ENCODE measurements around the gene LRMDA.

The LRMDA gene

GRCh38 chr10:76024460-76025123, 593.2 kb downstream of the LRMDA start:
- Histone ChIP-seq H2AFZ (ENCODE audit: low read depth, low read length) (no peak overlapping the region), H3K27me3 (ENCODE audit: insufficient read depth, low read length) (no peaks in the 10 kb centered on the region), H3K36me3 (ENCODE audit: insufficient read depth, low read length) (no peaks in the 10 kb centered on the region), H3K4me3 (ENCODE audit: low read length) (no peak overlapping the region), H3K4me1 (ENCODE audit: insufficient read depth, low read length) (no peaks in the 10 kb centered on the region), H3K9me3 (ENCODE audit: low read length) (no peaks in the 10 kb centered on the region)

GRCh38 chr10:76025124-76025477, 593.7 kb downstream of the LRMDA start:
- no peaks in the 10 kb centered on the region for H3K4me1 ChIP-seq (ENCODE audit: insufficient read depth, low read length)
- H3K9me3 ChIP-seq (ENCODE audit: low read length): no peaks in the 10 kb centered on the region
- H2AFZ ChIP-seq (ENCODE audit: low read depth, low read length): no peak overlapping the region
- H3K36me3 ChIP-seq (ENCODE audit: insufficient read depth, low read length): no peaks in the 10 kb centered on the region
- no peaks in the 10 kb centered on the region for H3K27me3 ChIP-seq (ENCODE audit: insufficient read depth, low read length)
- no peak overlapping the region for H3K4me3 ChIP-seq (ENCODE audit: low read length)

- no peak overlapping the region for H3K4me3 ChIP-seq (ENCODE audit: low read length)
- no peak overlapping the region for H2AFZ ChIP-seq (ENCODE audit: low read depth, low read length)
- no peaks in the 10 kb centered on the region for H3K9me3 ChIP-seq (ENCODE audit: low read length)
- no peaks in the 10 kb centered on the region for H3K36me3 ChIP-seq (ENCODE audit: insufficient read depth, low read length)
- H3K27me3 ChIP-seq (ENCODE audit: insufficient read depth, low read length): no peaks in the 10 kb centered on the region
- no peaks in the 10 kb centered on the region for H3K4me1 ChIP-seq (ENCODE audit: insufficient read depth, low read length)
Observed at GRCh38 chr10:76026176-76026771, 594.9 kb downstream of the LRMDA start.

DNA sequence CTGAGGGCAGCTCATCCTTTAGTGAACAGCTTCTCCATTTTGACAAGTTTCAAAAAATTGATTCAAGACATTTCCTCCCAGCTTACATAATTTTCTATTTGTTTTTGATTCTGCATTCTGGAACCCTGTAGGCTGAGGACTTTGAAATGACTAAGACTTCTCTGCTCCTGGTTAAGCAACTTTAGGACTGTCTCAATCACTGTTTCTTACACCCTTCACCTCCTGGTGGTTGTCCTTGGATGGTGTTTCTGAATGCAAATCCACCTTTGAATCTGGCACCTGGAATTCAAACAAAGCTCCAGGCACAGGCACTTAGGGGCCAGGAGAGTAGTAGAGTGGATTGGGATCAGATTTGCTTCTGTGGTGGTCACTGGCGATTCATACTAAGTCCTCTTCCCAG, 595.5 kb downstream of the LRMDA start:
- H3K36me3 ChIP-seq (ENCODE audit: insufficient read depth, low read length): no peaks in the 10 kb centered on the region
- peaks cover 3% of the 10 kb centered on the region for H3K27me3 ChIP-seq (ENCODE audit: insufficient read depth, low read length)
- no peaks in the 10 kb centered on the region for H3K4me1 ChIP-seq (ENCODE audit: insufficient read depth, low read length)
- no peaks in the 10 kb centered on the region for H3K9me3 ChIP-seq (ENCODE audit: low read length)
- H2AFZ ChIP-seq (ENCODE audit: low read depth, low read length): no peak overlapping the region
- H3K4me3 ChIP-seq (ENCODE audit: low read length): no peak overlapping the region

DNA sequence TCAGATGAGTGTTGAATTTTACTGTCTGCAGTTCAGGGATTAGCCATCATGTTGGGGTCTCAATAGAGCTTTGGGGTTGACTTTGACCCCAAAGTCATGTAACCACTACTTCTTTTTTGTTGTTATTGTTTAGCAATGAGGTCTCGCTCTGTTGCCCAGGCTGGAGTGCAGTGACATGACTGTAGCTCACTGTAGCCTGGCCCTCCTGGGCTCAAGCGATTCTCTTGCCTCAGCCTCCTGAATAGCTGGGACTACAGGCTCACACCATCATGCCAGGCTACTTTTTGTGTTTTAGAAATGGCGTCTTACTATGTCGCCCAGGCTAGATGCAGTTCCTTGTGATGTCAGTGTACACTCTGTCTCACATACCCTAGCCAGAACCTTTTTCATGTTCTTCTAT, 598.4 kb downstream of the LRMDA start:
- H3K9me3 ChIP-seq (ENCODE audit: low read length): no peaks in the 10 kb centered on the region
- no peaks in the 10 kb centered on the region for H3K36me3 ChIP-seq (ENCODE audit: insufficient read depth, low read length)
- H2AFZ ChIP-seq (ENCODE audit: low read depth, low read length): no peak overlapping the region
- peaks cover 3% of the 10 kb centered on the region for H3K27me3 ChIP-seq (ENCODE audit: insufficient read depth, low read length)
- H3K4me1 ChIP-seq (ENCODE audit: insufficient read depth, low read length): peaks cover 17% of the 10 kb centered on the region
- H3K4me3 ChIP-seq (ENCODE audit: low read length): no peak overlapping the region

DNA sequence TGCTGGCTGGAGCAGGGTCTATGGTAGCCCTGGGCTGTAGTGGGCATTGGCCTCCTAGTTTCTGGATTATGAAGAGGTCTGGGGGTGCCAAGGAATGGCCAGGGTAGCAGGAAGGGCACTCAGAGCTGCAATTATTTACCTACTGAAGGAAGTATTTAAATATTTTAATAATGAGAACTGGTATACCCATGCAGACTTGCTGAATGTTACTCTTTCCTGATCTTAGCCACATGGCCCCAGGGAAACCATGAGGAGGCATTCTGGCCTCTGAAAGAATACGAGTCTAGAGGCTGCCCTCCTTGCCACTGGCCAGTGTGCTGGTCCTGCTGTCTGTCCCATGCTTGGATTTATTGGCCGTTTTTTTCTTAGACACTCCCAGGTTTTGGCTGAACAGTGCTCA, 599.7 kb downstream of the LRMDA start:
- Histone ChIP-seq H2AFZ (ENCODE audit: low read depth, low read length) (no peak overlapping the region), H3K9me3 (ENCODE audit: low read length) (no peaks in the 10 kb centered on the region), H3K4me3 (ENCODE audit: low read length) (no peak overlapping the region)

DNA sequence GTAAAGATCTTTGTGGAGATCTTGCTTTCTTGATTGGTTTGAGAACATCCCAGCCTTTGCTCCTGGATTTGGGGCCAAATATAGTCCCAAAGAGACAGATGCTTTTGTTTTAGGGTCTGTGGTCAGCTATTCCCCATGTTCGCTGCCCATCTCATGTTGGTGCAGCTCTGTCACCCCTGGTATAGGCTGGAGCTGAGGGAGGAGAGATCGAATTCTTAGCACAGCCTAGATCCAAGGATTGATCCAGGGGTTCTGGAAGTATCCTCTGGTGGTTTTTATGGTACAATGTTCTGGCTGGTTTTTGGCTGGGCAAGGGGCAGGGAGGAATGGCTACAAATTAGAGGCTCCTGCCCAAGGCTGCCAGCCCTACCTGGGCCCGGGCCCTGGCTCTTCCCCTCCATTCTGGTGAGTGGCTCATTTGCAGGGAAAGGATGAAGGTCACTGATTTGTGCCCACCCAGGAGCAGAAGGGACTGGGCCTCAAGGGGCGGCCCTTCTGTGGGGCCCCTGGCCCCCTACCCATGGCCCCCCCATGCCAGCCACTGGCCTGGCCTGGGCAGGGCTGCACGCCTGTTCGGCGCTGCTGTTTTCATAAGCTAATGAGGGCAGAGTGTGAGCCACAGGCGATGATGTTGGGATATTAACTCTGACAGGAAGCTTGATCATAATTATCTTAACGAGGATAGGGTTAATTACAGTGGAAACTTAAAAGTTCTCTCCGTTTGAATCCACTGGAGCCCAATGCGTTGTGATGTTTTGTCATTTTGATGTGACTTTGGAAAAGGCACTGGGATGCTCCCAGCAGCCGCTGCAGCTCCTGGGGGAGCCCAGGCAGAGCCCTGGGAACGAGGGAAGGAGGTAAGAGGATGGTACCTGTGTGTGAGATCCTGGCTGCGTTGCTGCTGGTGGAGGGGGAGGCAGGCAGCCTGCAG, 600.6 kb downstream of the LRMDA start:
- H3K4me1 ChIP-seq (ENCODE audit: insufficient read depth, low read length): peaks cover 28% of the 10 kb centered on the region
- no peaks in the 10 kb centered on the region for H3K9me3 ChIP-seq (ENCODE audit: low read length)
- no peak overlapping the region for H3K4me3 ChIP-seq (ENCODE audit: low read length)
- H3K27me3 ChIP-seq (ENCODE audit: insufficient read depth, low read length): peaks cover 3% of the 10 kb centered on the region
- H2AFZ ChIP-seq (ENCODE audit: low read depth, low read length): no peak overlapping the region
- H3K36me3 ChIP-seq (ENCODE audit: insufficient read depth, low read length): no peaks in the 10 kb centered on the region

More for the DNA sequence above, 599.7 kb downstream of the LRMDA start:
- H3K36me3 ChIP-seq (ENCODE audit: insufficient read depth, low read length): no peaks in the 10 kb centered on the region
- peaks cover 28% of the 10 kb centered on the region for H3K4me1 ChIP-seq (ENCODE audit: insufficient read depth, low read length)
- peaks cover 3% of the 10 kb centered on the region for H3K27me3 ChIP-seq (ENCODE audit: insufficient read depth, low read length)

GRCh38 chr10:76032700-76033039, 601.2 kb downstream of the LRMDA start:
- peaks cover 3% of the 10 kb centered on the region for H3K27me3 ChIP-seq (ENCODE audit: insufficient read depth, low read length)
- H3K4me3 ChIP-seq (ENCODE audit: low read length): no peak overlapping the region
- no peaks in the 10 kb centered on the region for H3K36me3 ChIP-seq (ENCODE audit: insufficient read depth, low read length)
- no peaks in the 10 kb centered on the region for H3K9me3 ChIP-seq (ENCODE audit: low read length)
- no peak overlapping the region for H2AFZ ChIP-seq (ENCODE audit: low read depth, low read length)
- peaks cover 28% of the 10 kb centered on the region for H3K4me1 ChIP-seq (ENCODE audit: insufficient read depth, low read length)

GRCh38 chr10:76033457-76034196, 602.2 kb downstream of the LRMDA start:
- peaks cover 3% of the 10 kb centered on the region for H3K27me3 ChIP-seq (ENCODE audit: insufficient read depth, low read length)
- H3K4me1 ChIP-seq (ENCODE audit: insufficient read depth, low read length): peaks cover 28% of the 10 kb centered on the region
- no peaks in the 10 kb centered on the region for H3K9me3 ChIP-seq (ENCODE audit: low read length)
- H2AFZ ChIP-seq (ENCODE audit: low read depth, low read length): no peak overlapping the region
- no peak overlapping the region for H3K4me3 ChIP-seq (ENCODE audit: low read length)
- H3K36me3 ChIP-seq (ENCODE audit: insufficient read depth, low read length): no peaks in the 10 kb centered on the region

- Histone ChIP-seq H3K4me3 (ENCODE audit: low read length) (no peak overlapping the region), H3K4me1 (ENCODE audit: insufficient read depth, low read length) (peaks cover 28% of the 10 kb centered on the region), H3K9me3 (ENCODE audit: low read length) (no peaks in the 10 kb centered on the region), H3K27me3 (ENCODE audit: insufficient read depth, low read length) (peaks cover 3% of the 10 kb centered on the region), H2AFZ (ENCODE audit: low read depth, low read length) (no peak overlapping the region), H3K36me3 (ENCODE audit: insufficient read depth, low read length) (no peaks in the 10 kb centered on the region)
Observed at GRCh38 chr10:76034353-76035205, 603.2 kb downstream of the LRMDA start.

GRCh38 chr10:76035206-76036110, 604.0 kb downstream of the LRMDA start:
- Histone ChIP-seq H3K9me3 (ENCODE audit: low read length) (no peaks in the 10 kb centered on the region), H3K27me3 (ENCODE audit: insufficient read depth, low read length) (peaks cover 3% of the 10 kb centered on the region), H2AFZ (ENCODE audit: low read depth, low read length) (no peak overlapping the region), H3K36me3 (ENCODE audit: insufficient read depth, low read length) (no peaks in the 10 kb centered on the region), H3K4me1 (ENCODE audit: insufficient read depth, low read length) (peaks cover 28% of the 10 kb centered on the region), H3K4me3 (ENCODE audit: low read length) (no peak overlapping the region)
